ENCODE data around the gene SLC23A2.
A peak's percentile ranks its signal among the peaks of the same experiment; 100 is the strongest.

SLC23A2 gene

DNA sequence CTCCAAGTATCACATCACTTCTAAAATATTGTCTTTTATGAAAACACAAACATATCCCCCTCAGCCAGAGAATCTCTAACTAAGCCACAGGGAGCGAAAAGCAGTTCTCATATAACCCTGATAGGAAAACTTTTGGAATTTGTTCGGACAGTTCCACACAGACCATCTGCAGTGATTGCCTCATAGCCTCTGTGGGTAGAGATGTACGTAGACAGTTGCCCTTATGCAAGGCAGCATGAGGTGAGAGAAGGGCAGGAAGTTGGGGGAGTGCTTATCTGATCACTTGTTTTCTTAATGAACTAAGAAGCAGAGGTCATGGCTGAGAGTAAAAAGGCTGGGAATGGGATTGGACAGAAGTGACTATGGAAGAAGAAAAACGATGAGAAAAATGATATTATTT is 39.6 kb downstream of the SLC23A2 start:
- no peak for DNase-seq

DNA sequence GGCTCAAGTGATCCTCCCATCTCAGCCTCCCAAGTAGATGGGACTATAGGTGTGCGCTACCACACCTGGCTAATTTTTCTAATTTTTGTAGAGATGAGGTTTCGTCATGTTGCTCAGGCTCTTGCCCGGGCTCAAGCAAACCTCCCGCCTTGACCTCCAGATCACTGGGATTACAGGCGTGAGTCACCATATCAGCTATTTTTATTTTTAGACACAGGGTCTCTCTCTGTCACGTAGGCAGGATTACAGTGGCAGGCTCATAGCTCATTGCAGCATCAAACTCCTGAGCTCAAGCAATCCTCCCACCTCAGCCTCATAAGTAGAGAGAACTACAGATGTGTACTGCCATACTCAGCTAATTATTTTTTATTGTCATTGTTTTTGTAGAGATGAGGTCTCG is 41.7 kb downstream of the SLC23A2 start:
- no peak for DNase-seq

DNA sequence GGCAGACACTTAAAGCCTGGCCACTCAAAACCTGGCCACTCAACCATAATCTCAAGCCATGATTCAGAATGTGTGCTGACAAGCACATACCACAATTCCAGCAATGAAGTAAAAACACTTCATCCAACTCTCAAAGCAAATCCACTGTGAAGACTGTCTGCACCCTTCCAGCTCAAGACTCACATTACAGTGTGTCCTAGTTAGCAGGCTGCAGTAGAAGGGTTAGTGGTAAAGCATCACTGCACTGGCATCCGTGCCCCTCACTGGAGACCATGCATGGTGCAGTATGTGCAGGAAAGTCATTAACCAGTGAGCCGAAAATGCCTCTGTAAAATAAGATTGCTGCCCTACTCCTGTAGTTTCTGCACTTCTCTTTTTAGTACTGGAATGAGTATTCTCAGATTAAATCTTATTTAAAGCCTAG is 43.4 kb downstream of the SLC23A2 start:
- DNase-seq, result no peak

DNA sequence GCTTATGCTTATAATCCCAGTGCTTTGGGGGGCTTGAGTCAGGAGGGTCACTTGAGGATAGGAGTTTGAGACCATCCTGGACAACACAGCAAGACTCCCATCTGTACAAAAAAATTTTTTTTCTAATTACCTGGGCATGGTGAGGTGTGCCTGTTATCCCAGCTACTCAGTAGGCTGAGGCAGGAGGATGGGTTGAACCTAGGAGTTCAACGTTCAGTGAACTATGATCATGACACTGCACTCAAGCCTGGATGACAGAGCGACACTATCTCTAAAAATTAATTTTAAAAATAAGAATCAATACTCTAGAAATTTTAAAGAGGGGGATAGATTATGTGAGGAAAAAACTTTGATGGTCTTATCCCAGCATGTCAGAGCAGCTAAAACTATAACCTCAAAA is 44.1 kb downstream of the SLC23A2 start:
- DNase-seq, result no peak

DNA sequence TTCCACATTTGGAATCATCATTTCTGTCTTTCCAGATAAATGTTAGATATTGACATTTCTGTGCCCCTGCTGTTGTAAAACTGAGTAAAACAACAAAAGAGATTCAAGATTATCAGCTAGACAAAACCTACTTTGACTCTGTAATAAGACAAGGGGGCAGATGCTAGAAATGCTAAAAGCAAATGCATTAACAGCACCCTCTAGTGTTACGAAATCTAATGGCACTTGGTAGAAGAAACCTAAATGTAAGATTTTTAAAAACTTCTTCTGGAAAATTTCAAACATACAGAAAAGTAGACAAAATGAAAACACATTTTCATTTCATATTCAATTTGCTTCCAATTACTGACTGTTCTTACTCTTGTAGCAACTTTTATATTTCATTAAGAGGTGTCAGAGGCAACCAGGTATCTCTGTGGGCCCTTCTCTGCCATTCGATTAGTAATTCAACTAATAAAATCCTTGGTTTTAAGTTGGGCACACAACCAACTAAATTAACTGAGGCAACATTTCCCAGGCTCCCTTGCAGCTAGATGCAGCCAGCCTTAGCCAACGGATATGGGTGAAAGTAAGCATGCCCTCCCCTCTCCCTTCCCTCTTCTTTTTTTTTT is 45.0 kb downstream of the SLC23A2 start:
- DNase-seq, result peak; percentile 89

DNA sequence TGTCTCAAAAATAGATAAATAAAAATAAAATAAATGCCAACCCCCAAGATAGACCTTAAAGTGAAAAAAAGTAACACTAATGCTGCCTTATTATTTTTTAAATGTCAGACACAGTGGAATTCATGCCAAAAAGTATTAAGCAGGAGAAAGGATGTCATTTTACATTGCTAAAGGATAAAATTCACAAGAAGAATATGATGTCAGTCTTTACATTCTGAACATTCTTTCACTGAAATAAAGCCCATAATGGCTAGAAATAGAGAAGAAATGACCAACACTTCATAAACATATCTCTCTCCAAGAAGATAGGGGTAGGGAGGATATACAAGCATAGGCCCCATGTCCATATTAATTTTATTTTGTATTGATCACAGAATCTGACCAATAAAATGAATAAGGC is 47.4 kb downstream of the SLC23A2 start:
- no peak for DNase-seq

DNA sequence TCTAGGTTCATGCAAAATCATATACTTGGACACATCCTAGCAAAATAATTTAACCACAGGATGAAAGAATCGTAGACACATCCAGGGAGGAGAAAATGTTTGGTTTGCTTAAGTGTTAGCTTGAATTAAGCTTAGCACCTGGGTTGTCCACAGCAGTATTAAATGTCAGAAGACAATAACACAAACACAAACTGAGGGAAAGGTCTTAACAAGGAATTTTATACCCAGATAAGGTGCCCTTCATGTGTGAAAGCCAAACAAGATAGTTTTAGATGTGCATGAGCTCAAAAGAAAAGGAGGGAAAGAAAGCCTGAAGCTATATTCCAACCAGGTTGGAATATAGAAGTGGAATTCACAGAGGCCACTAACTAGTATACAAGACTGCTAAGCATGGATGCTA is 49.1 kb downstream of the SLC23A2 start:
- no peak for DNase-seq

DNA sequence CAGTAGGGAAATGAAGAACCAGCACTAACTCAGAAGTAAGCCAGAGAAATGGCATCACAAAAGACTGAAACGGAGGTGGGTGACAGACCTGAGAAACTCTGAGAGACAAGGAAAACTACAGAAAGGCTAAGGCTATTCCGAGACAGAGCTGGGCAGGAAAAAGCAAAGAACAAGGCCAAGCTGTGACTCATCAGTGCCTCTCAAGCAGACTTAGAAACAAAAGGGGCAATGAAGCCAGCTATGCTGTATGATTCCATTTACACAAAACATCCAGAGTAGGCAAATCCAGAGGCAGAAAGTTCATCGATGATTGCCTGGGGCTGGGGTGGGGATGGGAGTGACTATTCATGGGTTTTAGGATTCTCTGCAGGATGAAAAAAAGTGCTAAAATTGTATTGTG is 50.0 kb downstream of the SLC23A2 start:
- no peak for DNase-seq

DNA sequence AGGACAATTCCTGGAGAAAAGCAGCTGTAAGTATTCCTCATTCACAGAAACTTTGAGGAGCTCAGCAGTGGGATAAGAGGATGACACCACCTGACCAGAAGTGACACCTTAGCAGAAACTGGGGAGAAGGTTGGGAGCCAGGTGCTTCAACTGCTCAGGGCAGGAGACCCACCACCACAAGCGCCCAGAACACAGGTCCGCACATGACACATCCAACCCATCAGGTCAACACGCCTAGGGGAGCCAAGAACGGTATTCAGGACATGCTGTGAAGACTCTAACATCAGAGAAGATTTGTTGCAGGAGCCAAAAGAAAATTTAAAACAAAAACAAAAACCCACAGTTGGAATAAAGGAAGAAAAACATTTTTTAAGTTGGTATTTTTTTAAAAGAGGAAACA is 50.5 kb downstream of the SLC23A2 start:
- DNase-seq, result no peak

DNA sequence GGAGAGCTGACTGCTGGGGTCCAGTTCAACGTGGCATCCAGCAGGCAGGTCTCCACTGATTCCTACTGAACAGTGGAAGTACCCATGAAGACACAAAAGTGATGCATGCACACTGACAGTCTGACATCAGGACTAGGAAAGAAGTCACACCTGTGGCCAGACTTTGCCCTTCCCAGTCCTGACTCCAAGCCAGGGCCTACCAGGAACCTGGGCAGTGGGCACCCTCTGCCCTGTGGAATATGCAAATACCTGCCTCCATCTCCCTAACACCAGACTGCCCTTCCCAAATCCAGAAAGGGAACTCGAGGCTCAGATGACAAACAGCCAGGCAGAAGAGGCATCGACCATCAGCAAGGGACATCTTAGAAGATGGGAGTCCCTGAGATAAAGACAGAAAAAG is 50.9 kb downstream of the SLC23A2 start:
- no peak for DNase-seq

DNA sequence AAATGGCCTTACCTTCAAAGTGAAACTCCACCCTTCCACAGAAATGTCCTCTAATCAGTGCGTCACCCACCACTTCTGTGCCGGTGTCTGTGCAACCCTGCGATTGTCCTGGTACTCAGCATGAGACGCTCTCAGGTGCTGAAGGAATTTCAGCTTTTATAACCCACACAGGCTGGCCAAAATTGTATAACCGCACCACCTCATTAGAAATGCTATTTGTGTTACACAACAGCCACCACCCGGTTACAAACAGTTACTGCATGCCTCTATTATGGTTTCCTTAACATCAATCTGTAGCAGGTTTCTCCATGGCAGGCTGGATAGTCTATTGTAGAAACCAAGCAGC is 51.5 kb downstream of the SLC23A2 start:
- peak; percentile 44 for DNase-seq

DNA sequence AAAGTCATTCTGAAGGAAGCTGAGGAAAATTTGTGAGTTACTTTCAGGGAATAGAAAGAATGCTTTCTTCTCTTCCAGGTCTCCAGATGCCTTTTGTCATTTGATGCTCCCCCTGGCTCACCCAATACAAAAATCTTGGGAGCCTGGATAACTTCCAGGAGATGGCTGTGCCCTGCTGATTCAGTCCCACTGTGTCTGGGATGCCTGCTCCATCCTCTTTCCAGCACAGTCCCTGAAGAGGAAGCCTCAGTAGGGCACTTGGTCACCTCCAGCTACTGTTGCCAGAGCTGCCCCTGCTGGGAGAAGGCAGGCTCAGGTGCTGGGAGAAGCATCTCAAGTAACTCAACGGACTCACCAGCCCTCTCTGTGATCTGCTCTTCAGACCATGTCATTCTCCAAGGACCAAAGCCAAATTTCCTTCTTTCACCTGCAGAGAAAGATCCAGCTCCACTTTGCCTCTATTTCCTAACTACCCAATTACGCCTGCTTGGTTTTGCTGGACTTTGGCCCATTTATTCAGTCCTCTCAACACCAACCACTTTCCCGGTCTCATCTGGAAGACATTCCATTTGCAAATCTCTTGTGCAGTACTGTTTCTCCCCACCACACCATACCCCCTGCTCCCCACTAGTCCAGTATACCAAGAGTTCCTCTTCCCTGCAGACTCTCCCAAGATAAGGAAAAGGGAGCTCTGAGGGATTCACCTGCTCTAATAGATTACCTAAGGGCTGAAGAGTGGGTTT is 53.3 kb downstream of the SLC23A2 start:
- no peak for DNase-seq

DNA sequence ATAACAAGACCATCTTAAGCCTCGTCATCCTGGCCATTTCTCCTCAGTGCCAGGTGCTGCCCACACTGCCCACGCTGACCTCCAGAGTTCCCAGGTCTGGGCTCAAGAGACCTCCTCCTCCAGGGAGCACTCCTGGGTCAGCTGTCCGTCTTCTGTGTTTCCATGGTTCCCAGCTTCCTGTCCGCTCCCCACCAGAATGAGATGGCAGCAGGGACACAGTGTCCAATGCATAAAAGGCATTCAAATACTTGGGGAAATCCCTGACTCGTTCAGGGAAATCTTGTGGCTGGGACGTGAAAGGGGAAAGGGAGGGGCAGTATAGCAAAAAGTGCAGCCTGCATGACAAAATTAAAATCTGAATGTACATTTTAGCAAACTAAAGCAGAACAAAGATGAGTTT is 54.3 kb downstream of the SLC23A2 start:
- DNase-seq, result no peak

DNA sequence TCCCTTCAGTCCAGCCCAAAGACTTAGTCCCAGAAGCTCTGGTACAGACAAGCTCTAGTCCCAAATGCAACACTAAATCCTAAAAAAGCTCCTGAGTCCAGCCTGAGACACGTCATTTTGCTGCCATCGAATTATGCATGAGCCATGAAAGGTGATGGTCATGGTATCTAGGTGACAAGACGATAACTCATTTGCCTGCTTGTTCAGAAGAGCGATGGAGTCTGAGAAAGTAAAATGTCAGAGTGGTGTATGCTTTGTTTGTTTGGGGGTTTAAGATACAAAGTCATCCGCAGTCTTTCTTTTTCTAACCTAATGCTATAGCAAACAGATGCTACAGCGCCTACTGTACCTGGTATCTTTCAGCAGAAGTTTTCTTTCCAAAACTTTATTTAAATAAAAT is 54.7 kb downstream of the SLC23A2 start:
- no peak for DNase-seq

DNA sequence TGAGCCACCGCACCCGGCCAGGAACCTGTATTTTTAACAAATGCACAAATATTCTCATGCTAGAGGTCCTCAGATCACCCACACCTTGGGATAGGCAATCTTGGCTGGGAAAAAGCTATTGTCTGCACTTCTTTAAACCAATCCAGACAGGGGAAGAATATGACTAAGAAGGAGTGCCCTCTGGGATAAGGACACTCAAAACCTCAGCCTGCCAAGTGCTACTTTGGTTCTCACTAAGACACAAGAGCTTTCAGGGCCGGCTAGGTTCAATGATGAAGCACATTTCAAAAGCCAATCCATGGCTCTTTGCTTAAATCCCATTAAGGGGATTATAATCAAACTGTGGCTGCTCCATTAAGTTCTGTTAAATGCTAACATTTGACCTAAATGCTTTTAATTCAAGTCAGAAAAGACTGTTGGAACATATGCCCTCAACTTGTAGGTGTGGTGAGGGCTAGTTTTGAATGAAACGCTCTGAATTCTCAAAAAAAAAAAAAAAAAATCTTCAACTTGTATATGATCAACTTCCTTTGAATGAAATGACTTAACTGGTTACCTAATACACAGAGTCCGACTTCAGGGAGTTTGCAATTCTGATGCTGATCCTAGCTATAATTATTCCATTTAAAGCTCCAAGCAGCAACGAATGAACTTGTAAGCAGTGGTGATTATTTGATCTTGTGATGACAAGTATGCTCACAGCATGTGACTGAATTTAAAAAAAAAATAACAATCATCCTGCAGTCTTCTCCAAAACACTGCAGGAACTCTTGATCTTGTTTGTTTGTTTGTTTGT is 56.6 kb downstream of the SLC23A2 start:
- peak; percentile 99 for DNase-seq

DNA sequence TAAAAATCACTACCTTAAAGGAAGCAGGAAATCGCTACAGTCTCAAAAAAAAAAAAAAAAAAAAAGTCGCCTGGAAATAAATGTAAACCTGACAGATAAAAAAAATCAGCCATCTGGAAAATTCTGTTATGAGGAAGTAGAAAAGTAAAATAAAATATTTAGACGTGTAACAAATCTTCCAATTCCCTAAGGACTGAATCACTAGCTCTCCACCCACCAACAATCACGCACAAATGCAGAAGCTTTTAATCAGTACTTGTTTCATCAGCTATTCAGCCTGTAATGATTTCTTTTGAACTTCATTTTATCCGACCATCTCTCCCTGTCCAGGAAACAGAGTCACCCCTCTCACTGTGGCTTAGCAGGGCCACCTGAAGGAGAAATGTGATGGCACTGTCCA is 59.0 kb downstream of the SLC23A2 start:
- no peak for DNase-seq

DNA sequence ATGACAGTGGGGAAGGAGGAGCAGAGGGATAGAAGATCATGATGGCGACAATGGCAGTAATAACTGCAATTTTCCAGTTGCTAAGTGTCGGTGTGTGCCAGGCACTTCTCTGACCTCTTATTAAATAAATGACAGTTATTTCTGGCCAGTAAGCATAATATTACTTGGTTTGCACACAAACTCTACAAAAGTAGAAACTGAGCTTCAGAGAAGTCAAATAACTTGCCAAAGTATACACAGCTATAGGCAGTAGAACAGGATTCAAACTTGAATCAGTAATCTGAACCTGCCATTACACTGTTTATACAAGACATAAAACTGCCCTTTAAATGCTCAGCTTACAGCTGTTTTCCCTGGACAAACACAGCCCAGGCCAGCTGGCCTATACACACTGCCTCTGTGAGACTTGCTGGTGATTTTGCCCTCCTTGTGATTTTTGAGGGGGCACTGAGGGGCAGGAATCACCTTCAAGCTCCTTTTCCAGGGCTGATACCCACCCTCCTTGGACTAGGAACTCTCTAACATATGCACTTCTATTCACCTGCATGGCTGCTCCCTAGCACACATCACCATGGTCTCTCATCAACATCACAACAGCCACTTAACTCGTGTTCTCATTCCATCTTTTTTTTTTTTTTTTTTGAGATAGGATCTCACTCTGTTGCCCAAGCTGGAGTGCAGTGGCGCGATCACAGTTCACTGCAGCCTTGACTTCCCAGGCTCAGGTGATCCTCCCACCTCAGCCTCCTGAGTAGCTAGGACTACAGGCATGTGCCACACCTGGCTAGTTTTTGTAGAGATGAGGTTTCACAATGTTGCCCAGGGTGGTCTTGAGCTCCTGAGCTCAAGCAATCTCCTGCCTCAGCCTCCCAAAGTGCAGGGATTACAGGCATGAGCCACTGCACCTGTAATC is 63.6 kb downstream of the SLC23A2 start:
- no peak for DNase-seq

DNA sequence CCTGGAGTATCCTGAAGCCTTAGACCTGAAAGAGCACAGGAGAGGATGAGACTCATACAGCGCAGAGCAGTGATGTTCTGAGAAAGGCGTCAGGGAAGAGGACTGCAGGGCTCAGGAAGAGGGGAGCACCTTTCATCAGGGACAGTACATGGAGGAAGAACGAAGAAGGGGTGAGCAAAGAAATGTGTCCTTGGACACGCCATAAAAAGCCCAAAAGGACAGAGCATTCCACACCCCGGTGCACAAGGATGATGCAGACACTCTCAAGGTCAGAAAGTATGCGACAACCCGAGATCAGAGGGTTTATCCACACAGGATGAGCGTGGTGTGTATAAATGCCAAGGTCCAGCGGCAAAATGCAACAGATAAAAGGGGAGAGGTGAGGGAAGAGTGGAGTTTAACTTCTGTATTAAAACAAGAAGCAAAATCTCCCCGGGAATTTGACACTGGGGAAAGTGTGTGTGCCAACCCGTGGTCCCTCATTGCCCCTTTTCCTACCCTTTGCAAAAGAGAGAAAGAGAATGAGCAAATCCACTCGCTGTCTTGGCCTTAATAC is 64.4 kb downstream of the SLC23A2 start:
- no peak for DNase-seq

DNA sequence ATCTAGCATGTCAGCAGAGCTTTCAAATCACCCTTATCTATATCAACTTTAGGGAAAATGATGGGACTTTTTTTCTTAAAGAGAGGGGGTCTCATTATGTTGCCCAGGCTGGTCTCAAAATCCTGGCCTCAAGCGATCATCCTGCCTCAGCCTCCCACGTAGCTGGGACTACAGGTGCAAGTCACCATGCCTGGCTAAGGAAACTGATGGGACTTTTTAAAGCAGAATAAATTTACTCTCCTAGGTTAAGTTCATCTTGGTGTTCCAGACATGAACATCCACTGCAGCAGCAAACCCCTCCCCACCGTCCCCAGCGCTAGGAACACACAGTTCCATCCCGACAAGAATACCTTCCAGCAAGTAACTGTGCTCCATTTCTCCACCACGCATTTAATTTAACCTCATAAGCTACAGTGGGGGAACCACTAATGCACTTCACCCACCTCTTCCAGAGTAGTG is 64.9 kb downstream of the SLC23A2 start:
- no peak for DNase-seq

DNA sequence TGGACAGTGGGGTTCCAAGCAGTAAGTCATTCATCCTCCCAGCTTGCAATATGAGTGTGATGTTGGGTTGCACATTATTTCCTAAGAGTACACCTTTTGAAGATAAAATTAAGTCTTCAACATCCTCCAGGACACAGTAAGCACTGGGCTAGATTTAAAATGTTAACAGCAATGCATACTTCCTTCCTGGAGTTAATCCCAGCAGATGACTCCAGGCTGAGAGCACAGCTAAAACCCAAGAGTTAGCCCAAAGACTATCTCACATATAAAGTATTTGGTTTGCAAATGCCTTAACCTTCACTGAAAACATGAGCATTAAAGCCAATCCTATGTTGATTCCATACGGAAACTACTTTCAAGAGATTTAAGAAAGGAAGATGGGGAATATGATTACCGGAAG is 69.2 kb downstream of the SLC23A2 start:
- DNase-seq, result no peak

DNA sequence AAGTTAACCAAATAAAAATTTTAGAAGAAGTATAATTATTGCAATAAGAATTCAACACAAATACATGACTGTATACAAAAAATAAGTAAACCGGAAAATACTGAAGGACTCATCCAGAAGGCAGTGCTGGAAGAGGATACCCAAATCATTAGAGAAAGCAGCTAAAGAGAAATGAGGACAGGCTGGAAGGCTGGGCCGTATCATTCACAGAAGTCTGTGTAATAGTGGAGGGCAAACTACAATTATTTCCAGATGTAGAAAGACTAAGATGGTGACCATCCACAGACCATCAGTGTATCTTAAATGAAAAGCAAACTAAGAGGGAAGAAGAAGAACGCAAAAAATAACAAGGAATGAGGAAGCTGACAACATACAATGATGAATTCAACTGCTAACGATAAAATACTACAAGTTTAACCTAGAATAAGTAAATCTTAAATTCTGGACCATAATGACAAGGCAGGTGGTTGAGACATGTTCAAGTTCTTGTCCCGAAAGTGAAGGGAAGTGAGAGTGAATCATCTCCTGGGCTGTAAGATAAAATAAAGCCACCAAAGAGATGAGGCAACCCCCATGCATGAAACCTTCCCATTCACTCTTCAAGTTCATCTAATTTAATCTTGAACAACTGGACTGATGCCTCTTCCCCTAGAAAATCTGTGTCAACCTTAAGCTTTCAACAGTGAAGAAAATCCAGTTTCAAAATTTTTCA is 71.5 kb downstream of the SLC23A2 start:
- DNase-seq, result no peak

DNA sequence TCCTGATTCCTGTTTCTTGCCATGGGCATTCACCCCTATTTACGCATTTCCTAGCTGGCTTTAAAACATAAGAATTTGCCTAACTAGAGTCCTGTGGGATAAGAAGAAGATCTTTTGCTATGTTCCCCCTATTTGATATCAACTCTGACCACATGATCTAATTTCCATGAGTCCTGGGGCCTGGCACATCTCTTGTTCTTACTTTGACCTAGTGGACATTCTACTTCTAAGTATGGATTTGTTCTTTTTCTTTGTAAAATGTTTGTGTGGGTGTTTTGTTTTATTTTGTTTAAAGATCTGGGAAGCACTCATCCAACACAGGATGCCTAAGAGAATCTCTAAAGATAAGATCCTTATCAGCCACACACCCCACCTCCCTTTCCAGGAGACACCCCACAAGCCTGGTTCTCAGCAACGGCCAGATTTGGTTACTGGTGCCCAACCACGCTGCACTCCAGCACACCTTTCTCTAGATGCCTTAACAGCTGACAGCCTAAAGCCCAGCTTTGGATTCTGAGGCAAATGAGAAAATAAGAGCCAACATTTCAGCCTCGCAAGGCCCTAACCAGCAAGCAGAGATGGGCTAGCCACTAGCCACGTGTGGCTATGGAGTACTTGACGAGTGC is 74.7 kb downstream of the SLC23A2 start:
- DNase-seq, result no peak

Data from NCI-H82 (cell line).